Lower lobe of right lung (tissue), 2 donors: ENCODE data around the gene COG3. TPM values are rescaled to one million over a fixed set of nuclear protein-coding genes. Genes with fewer than 3 reads are reported as not detected.

Experiments used
- ATAC-seq, 2 donors: fragments of 200-7000 bp; cut with Tn5 transposase; one replicate each; pipeline ENCODE4 v1.9.1; 2020 to 2022; ENCODE audit warnings: mild to moderate bottlenecking in 2 of 2, moderate library complexity in 2 of 2
- DNase-seq: peaks from one replicate; pipeline ENCODE4 v3.0.0-alpha.2; 2020
- H3K27ac ChIP-seq: fragments of 200-600 bp; one replicate; pipeline ENCODE4 v1.8.0; 2022
- H3K27me3 ChIP-seq: fragments of 200-600 bp; one replicate; pipeline ENCODE4 v1.8.0; 2022; ENCODE audit warnings: low read depth
- H3K36me3 ChIP-seq: fragments of 200-600 bp; one replicate; pipeline ENCODE4 v1.8.0; 2022; ENCODE audit warnings: mild to moderate bottlenecking
- H3K4me1 ChIP-seq: fragments of 200-600 bp; one replicate; pipeline ENCODE4 v1.8.0; 2022
- H3K4me3 ChIP-seq: fragments of 200-600 bp; one replicate; pipeline ENCODE4 v1.8.0; 2022; ENCODE audit warnings: mild to moderate bottlenecking
- H3K9me3 ChIP-seq: fragments of 200-600 bp; one replicate; pipeline ENCODE4 v1.8.0; 2022
- CTCF ChIP-seq: fragments of 200-600 bp; IDR thresholded peaks from one replicate; pipeline ENCODE4 v1.8.0; 2022; ENCODE audit warnings: antibody characterized with exemption, mild to moderate bottlenecking
- intact Hi-C: fragments of 100-400 bp; cut with DNase I; formaldehyde crosslinking; loops from one replicate; pipeline ENCODE4 v1.11.0; 2022
- total RNA-seq: library from RNA; stranded (reverse); fragmentation: NEBNext Ultra II Directional; extraction: Animal tissue kit (Norgen Biotek cat#: 25700); gene quantifications from one replicate; pipeline ENCODE4 v1.2.1, GENCODE V29; 2021
- donor health status: DM: no; HTN: yes; CAD: no; lungs with severe emphysema.

COG3 gene
- total RNA-seq, 1 donor from 2014 or later: 21.9 TPM

GRCh38 chr13:45492538-45492937 is 27.8 kb downstream of the COG3 start:
- Histone ChIP-seq H3K36me3 (peaks cover 94% of the 10 kb centered on the region), H3K27me3 (no peaks in the 10 kb centered on the region), H3K27ac (no peak overlapping the region), H3K4me3 (no peak overlapping the region), H3K4me1 (no peaks in the 10 kb centered on the region), H3K9me3 (no peaks in the 10 kb centered on the region)
- TF ChIP-seq CTCF: no peak
- DNase-seq: no peak
- no peak for ATAC-seq
- intact Hi-C loops: no loop called here

- peaks cover 82% of the 10 kb centered on the region for H3K36me3 ChIP-seq
- intact Hi-C loops: no loop called here
Observed at GRCh38 chr13:45496942-45497341, 32.2 kb downstream of the COG3 start.

GRCh38 chr13:45500492-45501174 is 35.9 kb downstream of the COG3 start:
- intact Hi-C loops: no loop called here
- ATAC-seq (peak; percentile 49 to 61), DNase-seq (no peak)
- Histone ChIP-seq H3K4me1 (no peaks in the 10 kb centered on the region), H3K27ac (no peak overlapping the region), H3K27me3 (no peaks in the 10 kb centered on the region), H3K36me3 (peaks cover 82% of the 10 kb centered on the region), H3K9me3 (no peaks in the 10 kb centered on the region), H3K4me3 (no peak overlapping the region)
- TF ChIP-seq CTCF: no peak

More at GRCh38 chr13:45496942-45497341, 32.2 kb downstream of the COG3 start:
- no peak for ATAC-seq
- TF ChIP-seq CTCF: no peak
- no peaks in the 10 kb centered on the region for H3K9me3 ChIP-seq
- no peak for DNase-seq
- H3K27ac ChIP-seq: no peak overlapping the region
- no peaks in the 10 kb centered on the region for H3K4me1 ChIP-seq
- no peak overlapping the region for H3K4me3 ChIP-seq
- no peaks in the 10 kb centered on the region for H3K27me3 ChIP-seq

- Histone ChIP-seq H3K27me3 (no peaks in the 10 kb centered on the region), H3K9me3 (no peaks in the 10 kb centered on the region), H3K27ac (no peak overlapping the region), H3K4me1 (no peaks in the 10 kb centered on the region), H3K4me3 (no peak overlapping the region), H3K36me3 (peaks cover 82% of the 10 kb centered on the region)
- ATAC-seq (no peak), DNase-seq (no peak)
- intact Hi-C loops: no loop called here
- TF ChIP-seq CTCF: no peak
Observed at GRCh38 chr13:45501175-45501526, 36.4 kb downstream of the COG3 start.

- H3K27me3 ChIP-seq: no peaks in the 10 kb centered on the region
- no peak overlapping the region for H3K27ac ChIP-seq
- no peak for TF ChIP-seq CTCF
- no peak for ATAC-seq
- intact Hi-C loops: no loop called here
- H3K4me3 ChIP-seq: no peak overlapping the region
- no peaks in the 10 kb centered on the region for H3K9me3 ChIP-seq
- no peak for DNase-seq
- H3K4me1 ChIP-seq: no peaks in the 10 kb centered on the region
- H3K36me3 ChIP-seq: peaks cover 80% of the 10 kb centered on the region
Observed at GRCh38 chr13:45503658-45504057, 38.9 kb downstream of the COG3 start.
